Activated CD4-positive, alpha-beta T cell treated with anti-CD3 and anti-CD28 coated beads for 24 hours (primary cell): ENCODE results near the gene METTL27.
"Not testable (repeated sequence)": the region's sequence is repeated elsewhere in the genome, so short reads cannot be mapped to it uniquely, and the experiment has no call there.

Source experiments
- DNase-seq, 2 donors: peaks; one replicate each; pipeline ENCODE4 v3.0.0-alpha.2; 2020; ENCODE audit warnings: low read depth in 2 of 2

The METTL27 gene

DNA sequence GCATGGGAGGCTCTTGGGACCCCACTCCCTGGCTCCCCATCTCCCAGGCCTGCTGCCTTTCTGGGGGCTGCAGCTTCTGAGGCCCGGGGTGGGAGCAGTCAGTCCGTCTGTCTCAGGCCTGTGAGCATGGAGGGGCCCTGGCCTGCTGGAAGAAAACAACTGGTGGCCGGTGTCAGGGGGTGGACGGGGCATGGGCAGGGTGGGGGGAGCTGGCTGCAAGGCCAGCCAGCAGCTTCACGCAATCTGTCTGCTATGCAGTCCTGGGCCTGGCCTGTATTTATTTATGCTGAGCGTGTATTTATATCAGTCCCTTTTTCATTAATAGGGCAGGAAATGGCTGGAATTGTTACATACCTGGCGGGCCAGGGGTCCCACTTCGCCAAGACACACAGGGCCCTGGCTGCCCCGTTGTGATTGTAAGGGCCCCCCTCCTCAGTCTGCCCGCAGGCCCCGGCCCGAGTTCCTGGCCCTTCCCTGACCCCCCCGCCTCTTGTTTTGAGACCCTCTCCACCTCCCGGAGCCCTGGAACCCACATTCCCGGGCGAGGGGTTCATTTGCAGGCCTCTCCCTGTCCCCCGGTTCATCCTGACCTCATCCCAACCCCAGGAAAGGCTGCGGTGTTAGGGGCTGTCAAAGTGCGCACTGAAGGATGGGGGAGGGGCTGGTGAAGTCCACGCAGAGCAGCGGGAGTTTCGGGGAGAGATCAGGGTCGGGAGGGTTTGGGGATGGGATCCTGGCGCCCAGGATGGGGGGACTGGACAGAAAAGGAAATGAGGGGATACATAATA is 26.9 kb upstream of the METTL27 start:
- DNase-seq = no peak

DNA sequence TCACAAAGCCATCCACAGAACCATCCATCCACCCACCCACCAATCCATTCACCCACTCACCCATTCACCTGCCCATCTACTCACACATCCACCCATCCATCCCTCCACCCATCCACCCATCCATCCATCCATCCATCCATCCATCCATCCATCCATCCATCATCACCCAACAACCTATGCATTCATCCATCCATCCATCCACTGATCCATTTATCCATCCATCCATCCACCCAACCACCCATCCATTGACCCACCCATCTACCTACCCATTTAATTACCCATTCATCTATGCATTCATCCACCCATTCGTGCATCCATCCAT is 24.1 kb upstream of the METTL27 start:
- no peak for DNase-seq

DNA sequence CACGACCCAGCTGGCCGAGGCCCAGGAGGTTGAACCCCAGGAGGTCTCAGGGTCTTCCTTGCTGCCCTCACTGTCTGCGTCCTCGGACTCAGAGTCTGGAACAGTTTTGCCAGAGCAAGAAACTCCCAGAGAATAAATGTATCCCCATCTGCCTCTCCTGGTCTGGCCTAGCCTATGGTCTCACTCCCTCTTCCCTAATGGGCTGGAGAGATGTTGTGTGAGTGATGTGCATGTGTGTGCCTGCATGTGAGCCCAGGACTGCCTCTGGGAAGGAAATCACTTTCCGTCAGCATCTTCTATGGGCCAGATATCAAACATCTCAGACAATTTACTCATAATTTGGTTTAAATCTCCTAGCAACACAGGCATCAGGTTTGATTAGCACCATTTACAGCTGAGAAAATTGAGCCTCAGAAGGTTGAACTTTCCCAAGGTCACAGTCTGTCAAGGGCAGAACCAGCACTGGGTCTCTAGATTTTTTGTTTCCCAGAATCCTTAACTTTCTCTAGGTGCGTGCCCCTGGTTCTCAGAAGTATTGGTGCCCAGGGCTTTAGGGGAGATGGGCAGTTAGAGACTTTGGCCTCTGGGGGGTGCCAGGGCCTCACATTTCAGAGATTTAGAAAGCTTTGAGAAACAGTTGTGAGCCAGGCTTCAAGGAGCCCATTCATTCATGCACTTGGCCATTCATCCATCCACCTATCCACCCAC is 23.6 kb upstream of the METTL27 start:
- no peak for DNase-seq

DNA sequence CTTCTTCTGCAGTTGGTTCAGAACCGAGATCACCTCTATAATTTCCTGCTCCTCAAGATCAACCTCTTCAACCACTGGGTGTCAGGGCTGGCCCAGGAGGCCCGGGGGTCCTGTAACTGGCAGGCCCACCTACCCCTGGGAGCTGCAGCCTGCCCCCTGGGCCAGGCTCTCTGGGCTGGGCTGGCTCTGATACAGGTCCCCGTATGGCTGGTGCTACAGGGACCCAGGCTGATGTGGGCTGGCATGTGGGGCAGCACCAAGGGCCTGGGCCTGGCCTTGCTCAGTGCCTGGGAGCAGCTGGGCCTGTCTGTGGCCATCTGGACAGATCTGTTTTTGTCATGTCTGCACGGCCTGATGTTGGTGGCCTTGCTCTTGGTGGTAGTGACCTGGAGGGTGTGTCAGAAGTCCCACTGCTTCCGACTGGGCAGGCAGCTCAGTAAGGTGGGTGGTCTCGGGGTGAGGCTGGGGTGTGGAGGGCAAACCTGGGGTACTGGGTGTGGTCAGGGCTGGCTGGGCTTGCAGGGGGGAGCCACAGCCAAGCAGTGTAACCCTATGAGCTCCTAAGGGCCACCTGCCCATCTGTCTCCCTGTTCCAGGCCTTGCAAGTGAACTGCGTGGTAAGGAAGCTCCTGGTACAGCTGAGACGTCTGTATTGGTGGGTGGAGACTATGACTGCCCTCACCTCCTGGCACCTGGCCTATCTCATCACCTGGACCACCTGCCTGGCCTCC is 22.8 kb upstream of the METTL27 start:
- no peak for DNase-seq

DNA sequence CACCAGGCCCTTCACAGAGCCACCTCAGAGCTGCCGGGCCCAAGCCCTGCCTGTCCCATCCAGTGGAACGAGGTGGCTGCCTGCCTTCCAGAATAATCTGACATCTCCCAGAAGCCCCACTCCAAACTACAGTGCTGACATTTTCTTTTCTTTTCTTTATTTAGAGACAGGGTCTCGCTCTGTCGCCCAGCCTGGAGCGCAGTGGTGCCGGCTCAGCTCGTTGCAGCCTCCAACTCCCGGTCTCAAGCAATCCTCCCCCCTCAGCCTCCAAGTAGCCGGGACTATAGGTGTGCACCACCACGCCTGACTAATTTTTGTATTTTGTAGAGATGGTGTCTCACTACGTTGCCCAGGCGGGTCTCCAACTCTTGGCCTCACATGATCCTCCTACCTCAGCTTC is 19.0 kb upstream of the METTL27 start:
- no peak for DNase-seq

DNA sequence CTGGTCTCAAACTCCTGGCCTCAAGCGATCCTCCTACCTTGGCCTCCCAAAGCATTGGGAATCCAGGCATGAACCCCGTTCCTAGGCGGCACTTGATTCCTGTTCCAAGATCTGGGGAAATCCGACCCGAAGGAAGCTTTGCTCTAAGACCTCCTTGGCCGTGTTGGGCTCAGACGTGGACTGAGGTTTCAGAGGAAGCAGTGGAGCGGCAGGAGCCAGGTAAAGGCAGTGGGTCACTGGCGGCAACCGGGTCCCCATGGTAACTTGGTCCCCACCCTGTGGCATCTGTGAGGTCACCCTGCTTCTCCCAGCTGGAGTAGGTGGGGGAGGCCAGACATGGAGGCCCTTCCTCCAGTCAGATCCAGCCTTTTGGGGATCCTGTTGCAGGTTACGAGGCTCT is 18.5 kb upstream of the METTL27 start, which contains the start of gene TMEM270:
Gene TMEM270 (plus strand): TSS at position 301 of the 400 bp plus-strand sequence. CDS start 36 bp downstream, at position 337.
- no peak for DNase-seq

DNA sequence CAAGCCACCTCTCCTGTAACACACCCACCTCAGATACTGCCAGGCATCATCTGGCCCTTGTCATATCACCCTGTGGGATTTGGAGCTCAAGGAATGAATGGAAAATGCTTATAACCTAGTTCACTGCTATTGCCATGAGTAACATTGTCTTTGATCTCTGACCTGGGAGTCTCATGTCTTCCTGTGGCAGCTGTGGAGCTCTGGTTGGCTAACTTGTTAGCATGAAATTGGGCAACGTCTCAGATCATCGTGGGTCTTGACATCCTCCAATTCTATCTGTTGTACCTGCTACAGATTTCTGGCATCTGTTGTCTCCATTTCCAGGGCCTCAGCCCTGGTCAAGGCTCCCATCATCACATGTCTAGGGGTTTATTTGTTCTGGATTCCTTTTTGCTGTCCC is 16.5 kb upstream of the METTL27 start:
- DNase-seq = no peak

DNA sequence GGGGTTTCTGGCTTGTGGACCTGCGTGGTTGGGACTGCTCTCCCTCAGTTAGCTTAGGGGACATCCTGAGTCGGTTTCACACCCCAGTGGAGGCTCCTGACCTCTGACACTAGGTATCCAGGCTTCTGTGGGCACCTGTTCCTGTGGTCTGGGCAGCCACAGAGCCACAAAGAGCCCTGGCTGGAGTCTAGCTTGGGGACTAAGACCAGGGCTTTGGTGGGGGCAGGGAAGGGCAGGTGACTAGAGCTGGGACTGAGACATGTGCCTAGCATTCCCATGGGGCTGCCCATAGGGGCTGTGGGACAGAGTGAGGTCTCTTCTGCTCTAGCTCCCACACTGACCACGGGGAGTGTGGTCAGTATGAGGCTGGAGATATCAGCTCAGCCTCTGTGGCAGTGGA is 14.6 kb upstream of the METTL27 start:
- no peak for DNase-seq

DNA sequence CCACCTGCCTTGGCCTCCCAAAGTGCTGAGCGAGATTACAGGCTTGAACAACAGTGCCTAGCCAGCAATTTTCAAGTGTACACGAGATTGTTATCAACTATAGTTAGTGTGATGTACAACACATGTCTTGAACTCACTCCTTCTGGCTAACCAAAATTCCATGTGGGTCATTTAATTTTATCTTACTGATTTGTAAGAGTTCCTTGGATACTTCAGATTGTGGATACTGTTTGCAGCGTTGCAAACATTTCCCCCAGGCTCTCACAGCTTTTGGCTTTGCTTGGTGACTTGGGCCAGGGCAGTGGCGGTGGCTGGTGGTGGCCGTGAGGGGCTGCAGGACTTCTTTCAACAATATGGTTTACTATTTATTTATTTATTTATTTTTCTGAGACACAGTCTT is 10.2 kb upstream of the METTL27 start:
- no peak for DNase-seq

DNA sequence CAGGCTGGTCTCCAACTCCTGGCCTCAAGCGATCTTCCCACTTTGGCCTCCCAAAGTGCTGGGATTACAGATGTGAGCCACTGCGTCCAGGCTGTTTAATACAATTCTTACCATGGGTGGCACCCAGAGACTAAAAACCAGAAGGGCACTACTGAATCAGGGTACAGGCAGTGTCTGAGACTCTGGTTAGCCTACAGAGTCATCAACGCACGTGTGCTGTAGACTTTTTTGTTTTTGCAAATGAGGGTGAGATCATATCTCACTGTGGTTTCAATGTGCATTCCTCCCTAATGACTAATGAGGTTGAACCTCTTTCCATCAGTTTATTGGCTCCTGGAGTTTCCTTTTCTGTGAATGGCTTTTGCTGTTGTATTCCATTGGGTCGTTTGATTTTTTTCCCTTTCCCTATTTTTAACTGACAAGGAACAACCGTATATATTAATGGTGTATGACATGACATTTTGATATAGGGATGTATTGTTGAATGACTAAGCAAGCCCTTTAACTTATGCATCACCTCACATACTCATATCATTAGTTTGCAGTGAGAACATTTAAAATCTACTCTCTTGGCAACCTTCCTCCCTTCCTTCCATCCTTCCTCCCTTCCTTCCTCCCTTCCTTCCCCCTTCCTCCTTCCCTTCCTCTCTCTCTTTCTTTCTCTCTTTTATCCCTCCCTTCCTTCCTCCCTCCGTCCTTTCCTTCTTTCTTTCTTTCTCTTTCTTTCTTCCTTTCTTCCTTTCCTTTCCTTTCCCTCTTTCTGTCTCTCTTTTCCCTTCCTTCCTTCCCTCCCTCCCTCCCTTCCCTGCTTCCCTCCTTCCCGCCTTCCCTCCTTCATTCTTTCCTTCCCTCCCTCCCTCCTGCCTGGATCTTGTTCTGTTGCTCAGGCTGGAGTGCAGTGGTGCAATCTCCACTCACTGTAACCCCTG is 9.4 kb upstream of the METTL27 start:
- DNase-seq = peak in 1 of 2 donors; percentile 17

DNA sequence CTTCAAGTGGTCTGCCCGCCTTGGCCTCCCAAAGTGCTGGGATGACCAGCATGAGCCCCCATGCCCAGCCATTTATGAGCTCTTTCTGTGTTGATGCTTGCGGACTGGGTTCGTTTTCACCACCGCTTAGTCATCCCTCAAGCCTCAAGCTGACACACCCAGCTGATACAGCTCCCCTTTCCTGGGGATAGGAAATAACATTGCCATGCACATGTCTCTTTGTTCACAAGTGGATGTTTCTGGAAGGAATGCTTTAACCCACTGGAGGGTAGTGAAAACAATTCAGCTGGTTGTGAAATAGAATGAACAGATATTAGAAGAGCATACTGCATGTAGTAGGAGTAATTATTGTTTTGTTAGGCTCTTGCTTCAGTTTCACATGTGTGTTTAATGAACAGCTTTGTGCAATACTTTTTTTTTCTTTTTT is 8.5 kb upstream of the METTL27 start:
- no peak for DNase-seq

DNA sequence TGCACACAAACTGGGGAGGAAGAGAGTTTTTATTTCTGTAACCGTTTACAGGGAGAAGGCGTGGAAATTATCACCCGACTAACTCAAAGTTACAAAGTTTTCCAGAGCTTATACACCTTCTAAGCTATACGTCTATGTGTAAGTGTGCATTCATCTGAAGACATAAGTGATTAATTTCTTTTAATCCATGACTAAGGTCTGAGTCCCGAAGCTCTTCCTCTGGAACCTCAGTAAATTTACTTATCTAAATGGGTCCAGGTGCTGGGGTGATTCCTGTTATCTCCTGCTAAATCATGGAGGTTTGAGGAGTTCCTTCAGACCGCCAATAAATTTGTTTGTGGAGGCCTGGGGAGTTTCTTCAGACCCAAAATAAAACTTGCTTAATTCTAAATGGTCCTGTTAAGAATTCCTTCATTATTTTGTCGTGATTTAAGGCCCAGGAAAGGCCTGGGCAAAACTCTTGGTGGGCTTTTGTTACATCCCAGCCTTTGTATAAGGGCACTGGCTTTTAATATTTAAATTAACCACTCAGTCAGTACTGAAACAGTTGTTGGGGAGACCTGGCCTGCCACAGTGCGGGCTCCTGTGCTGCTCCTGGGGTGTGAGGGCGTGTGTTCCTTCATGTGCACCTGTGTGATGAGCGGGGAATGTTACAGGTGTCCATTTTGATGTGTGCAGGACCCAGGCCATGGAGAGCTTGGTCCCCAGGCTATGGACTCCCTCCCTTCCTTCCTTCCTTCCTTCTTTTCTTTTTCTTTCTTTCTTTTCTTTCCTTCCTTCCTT is 5.8 kb upstream of the METTL27 start:
- DNase-seq = no peak

DNA sequence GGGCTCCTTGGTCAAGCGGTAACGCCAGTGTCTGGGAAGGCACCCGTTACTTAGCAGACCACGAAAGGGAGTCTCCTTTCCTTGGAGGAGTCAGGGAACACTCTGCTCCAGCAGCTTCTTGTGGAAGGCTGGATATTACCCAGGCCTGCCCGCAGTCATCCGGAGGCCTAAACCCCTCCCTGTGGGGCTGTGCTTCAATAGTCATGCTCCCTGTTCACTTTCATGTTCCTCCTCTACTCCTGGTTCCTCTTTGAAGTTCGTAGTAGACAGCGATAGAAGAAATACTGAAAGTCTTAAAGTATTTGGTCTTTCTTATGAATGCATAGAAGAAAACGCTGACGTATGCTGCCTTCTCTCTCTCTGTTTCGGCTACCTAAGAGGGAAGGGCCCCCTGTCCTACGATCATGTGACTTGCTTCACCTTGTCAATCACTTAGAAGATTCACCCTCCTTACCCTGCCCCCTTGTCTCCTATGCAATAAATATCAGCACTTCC is 3.4 kb upstream of the METTL27 start:
- DNase-seq = not testable (repeated sequence)

DNA sequence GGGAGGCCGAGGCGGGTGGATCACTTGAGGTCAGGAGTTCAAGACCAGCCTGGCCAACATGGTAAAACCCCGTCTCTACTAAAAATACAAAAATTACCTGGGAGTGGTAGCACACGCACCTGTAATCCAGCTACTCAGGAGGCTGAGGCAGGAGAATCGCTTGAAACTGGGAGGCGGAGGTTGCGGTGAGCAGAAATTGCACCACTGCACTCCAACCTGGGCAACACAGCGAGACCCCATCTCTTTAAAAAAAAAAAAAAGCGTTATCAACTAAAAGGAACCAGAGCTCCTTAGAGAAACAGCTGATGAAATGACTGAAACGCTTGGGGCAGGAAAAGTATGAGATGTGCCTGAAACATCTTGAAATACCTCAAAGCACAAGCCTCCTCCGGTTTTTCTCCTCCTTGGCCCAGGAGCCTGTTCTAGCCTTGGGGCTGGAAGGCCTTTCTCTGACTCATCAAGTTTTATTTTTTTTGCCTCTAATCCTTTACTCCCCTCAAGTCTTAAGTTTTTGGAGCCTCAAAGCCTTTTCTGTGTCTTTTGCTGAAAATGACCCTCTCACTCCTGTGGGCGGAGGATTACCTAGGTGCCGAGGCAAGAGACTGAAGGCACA is 2.6 kb upstream of the METTL27 start:
- no peak for DNase-seq

DNA sequence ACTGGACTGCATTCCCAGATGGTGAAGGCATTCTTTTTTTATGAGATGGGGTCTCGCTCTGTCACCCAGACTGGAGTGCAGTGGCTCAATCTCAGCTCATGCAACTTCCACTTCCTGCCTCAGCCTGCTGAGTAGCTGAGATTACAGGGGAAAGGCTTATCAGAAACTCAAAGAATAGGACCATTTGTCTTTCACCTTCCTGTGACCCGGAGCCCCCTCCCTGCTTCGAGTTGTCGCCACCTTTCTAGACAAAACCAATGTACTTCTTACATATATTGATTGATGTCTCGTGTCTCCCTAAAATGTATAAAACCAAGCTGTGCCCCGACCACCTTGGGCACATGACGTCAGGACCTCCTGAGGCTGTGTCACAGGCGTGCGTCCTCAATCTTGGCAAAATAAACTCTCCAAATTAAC is 1.8 kb upstream of the METTL27 start:
- no peak for DNase-seq

DNA sequence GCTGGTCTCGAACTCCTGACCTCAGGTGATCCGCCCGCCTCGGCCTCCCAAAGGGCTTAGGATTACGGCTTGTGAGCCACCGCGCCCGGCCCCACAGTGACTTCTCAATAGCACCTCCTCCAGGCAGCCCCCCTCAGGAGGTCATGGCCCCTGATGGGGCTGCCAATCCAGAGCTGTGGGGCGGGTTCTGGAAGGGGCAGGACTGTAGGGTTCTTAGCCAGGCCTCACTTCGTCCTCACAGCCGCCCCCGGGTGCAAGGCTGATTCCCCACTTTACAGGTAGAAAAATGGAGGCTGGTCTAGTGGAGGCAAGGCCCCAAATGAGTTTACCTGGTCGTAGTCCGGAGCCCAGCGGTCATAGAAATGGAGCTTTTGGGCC is 638 bp downstream of the METTL27 start:
- no peak for DNase-seq

DNA sequence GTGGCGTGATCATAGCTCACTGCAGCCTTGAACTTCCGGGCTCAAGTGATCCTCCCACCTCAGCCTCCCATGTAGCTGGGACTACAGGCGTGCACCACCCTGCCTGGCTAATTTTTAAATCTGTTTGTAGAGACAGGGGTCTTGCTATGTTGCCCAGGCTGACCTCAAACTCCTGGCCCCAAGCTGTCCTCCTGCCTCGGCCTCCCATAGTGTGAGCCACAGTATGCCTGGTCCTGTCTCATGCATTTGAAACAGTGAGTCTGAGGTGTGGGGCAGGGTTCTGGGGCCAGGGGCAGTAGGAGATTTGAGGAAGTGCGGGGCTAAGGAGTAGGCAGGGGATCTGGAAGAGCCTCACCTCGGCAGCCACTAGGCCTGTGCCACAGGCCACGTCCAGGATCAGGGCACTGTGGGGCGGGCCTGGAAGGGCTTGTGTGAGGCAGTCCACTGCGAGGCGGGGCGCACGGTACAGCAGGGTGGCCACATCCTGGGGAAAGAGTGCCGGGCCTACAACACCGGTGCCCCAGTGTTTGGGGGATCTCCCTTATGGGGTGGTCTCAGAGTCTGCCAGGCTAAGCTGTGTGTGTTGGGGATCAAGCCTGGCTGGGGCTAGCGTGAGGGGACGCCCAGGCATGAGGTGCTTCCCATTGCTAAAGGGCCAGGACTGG is 1.5 kb downstream of the METTL27 start:
- no peak for DNase-seq

DNA sequence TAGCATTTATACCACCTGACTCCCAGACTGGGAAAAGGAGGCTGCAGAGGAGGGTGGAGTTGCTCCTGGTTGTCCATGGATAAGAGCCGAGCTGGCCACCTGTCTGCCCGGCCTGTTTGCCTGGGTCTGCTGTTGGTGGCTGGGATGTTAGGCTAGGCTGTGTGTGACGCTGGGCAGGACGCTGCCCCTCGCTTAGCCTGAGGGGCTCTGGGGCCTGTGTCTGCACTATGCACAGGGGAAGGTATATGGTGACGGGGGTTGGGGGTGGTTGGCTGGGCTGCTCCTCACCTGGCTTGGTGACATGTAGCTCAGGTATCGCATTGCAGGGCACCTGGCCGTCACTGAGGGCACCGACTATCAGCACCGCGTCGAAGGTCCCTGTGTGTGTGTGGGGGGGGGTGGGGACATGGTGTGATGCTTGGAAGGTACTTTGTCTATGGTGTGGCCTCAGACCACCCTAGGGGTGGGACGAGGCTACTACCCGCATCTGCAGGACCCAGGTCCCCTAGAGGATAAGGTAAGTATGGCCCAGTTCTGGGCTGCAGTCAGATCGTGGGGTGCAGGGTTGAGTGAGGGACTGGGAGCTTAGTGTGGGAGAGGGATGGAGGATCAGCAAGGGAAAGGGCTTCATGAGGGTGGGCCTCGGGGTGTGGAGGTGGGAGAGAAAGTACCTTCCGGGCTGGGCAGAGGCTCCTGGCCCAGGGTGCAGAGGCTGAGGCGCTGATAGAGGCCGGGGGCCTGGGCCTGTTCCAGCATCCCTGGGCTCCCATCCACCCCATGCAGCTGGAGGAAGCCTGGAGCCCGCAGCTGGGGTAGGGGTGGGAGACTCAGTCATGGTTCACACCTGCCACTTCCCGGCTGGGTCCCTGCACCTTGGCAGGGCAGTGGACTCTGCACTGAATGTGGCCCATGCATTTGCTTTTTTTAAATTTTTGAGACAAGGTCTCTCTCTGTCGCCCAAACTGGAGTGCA is 2.3 kb downstream of the METTL27 start:
- DNase-seq = no peak
